NCI-H2107 treated with DMSO at 0.1 percent for 48 hours (cell line): Measurements from ENCODE around the gene NEK4.

Experiments used
- DNase-seq: peaks from one replicate; lab custom pipeline; 2025; ENCODE audit not compliant: unreplicated experiment; lab: John Stamatoyannopoulos, UW

The NEK4 gene

GRCh38 chr3:52705438-52705687, 65.4 kb downstream of the NEK4 start:
- no peak for DNase-seq

- DNase-seq: no peak
Observed at GRCh38 chr3:52704611-52705437, 65.9 kb downstream of the NEK4 start.

- no peak for DNase-seq
Observed at GRCh38 chr3:52703341-52703740, 67.4 kb downstream of the NEK4 start.

GRCh38 chr3:52697632-52697965, 73.1 kb downstream of the NEK4 start:
- DNase-seq: no peak

- DNase-seq: no peak
Observed at GRCh38 chr3:52696830-52697631, 73.7 kb downstream of the NEK4 start.

- no peak for DNase-seq
Observed at GRCh38 chr3:52695798-52696671, 74.7 kb downstream of the NEK4 start.

- no peak for DNase-seq
Observed at GRCh38 chr3:52694528-52695189, 76.1 kb downstream of the NEK4 start.

- no peak for DNase-seq
Observed at GRCh38 chr3:52693071-52693470, 77.7 kb downstream of the NEK4 start.

GRCh38 chr3:52690560-52690959, 80.2 kb downstream of the NEK4 start:
- no peak for DNase-seq

- no peak for DNase-seq
Observed at GRCh38 chr3:52689151-52689550, 81.6 kb downstream of the NEK4 start.

GRCh38 chr3:52688266-52688665, 82.5 kb downstream of the NEK4 start:
- DNase-seq: no peak

- peak; percentile 18 for DNase-seq
Observed at GRCh38 chr3:52685709-52686691, 84.7 kb downstream of the NEK4 start, which contains the start of the genes GNL3 and PBRM1. Gene GNL3, plus strand, starts transcription at chr3:52686032. Its CDS starts 61 bp downstream, at chr3:52686093. Gene PBRM1, minus strand, starts transcription at chr3:52685913.

GRCh38 chr3:52685285-52685708, 85.4 kb downstream of the NEK4 start:
- DNase-seq: peak; percentile 14

- DNase-seq: no peak
Observed at GRCh38 chr3:52684184-52684583, 86.6 kb downstream of the NEK4 start.

- no peak for DNase-seq
Observed at GRCh38 chr3:52683611-52684010, 87.1 kb downstream of the NEK4 start.

- DNase-seq: no peak
Observed at GRCh38 chr3:52682016-52682415, 88.7 kb downstream of the NEK4 start.

- DNase-seq: no peak
Observed at GRCh38 chr3:52681596-52681995, 89.1 kb downstream of the NEK4 start.

- DNase-seq: no peak
Observed at GRCh38 chr3:52679811-52680210, 90.9 kb downstream of the NEK4 start.

GRCh38 chr3:52679199-52679538, 91.6 kb downstream of the NEK4 start:
- no peak for DNase-seq
